T-helper 17 cell (primary cell): Measurements from ENCODE around the gene SOAT2. TPM values are rescaled to one million over a fixed set of nuclear protein-coding genes. Genes with fewer than 3 reads are reported as not detected.

ENCODE experiments used
- ATAC-seq: fragments of 150-1000 bp; cut with Tn5 transposase; 2 replicates; pipeline ENCODE4 v1.10.0; 2021; ENCODE audit warnings: mild to moderate bottlenecking, moderate library complexity
- DNase-seq, 3 donors: peaks; one replicate each; pipeline versions ENCODE4 v3.0.0 to v3.0.0-alpha.2; 2020 to 2021
- H3K9me3 ChIP-seq: one replicate; pipeline ENCODE4 v1.7.0; 2013; ENCODE audit warnings: low read length, mild to moderate bottlenecking; ENCODE audit not compliant: control insufficient read depth, poor library complexity, severe bottlenecking
- H3K27ac Mint-ChIP-seq: one replicate; pipeline ENCODE4 v1.8.0; 2022; ENCODE audit warnings: mild to moderate bottlenecking, moderate library complexity, mixed read lengths
- H3K27me3 Mint-ChIP-seq: one replicate; pipeline ENCODE4 v1.8.0; 2022; ENCODE audit warnings: mixed read lengths
- H3K36me3 Mint-ChIP-seq: one replicate; pipeline ENCODE4 v1.8.0; 2022; ENCODE audit warnings: low read depth, mixed read lengths
- H3K4me1 Mint-ChIP-seq: one replicate; pipeline ENCODE4 v1.8.0; 2022; ENCODE audit warnings: mild to moderate bottlenecking, mixed read lengths
- H3K4me3 Mint-ChIP-seq: one replicate; pipeline ENCODE4 v1.8.0; 2022; ENCODE audit warnings: mild to moderate bottlenecking, moderate library complexity, mixed read lengths
- total RNA-seq, 4 donors: library from RNA in 2 of 4; stranded (reverse) in 2 of 4; gene quantifications; one replicate each; pipeline ENCODE4 v1.2.3 and lab custom pipeline; 2022 to 2026

Gene SOAT2, protein sequence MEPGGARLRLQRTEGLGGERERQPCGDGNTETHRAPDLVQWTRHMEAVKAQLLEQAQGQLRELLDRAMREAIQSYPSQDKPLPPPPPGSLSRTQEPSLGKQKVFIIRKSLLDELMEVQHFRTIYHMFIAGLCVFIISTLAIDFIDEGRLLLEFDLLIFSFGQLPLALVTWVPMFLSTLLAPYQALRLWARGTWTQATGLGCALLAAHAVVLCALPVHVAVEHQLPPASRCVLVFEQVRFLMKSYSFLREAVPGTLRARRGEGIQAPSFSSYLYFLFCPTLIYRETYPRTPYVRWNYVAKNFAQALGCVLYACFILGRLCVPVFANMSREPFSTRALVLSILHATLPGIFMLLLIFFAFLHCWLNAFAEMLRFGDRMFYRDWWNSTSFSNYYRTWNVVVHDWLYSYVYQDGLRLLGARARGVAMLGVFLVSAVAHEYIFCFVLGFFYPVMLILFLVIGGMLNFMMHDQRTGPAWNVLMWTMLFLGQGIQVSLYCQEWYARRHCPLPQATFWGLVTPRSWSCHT
- total RNA-seq: 1 to 10 TPM in 1 of 2 donors, under 1 TPM in 1; 0.83 to 2.5 TPM
- total RNA-seq (lab: John Stamatoyannopoulos, UW): 0.46 to 3.2 reads per million in 2 donors

GRCh38 chr12:53102883-53103807, at the start of gene SOAT2:
TSS of gene SOAT2 (plus strand) at chr12:53103486. CDS start at chr12:53103578, 92 bp downstream.
- Mint-ChIP-seq H3K27me3 (no peaks in the 10 kb centered on the region), H3K36me3 (peaks cover 2% of the 10 kb centered on the region), H3K4me3 (peak within 1 kb of the TSS; percentile 64), H3K4me1 (peaks cover 33% of the 10 kb centered on the region), H3K27ac (peak within 1 kb of the TSS; percentile 92)
- ATAC-seq: peak; percentile 76
- H3K9me3 ChIP-seq: no peaks in the 10 kb centered on the region
- no peak for DNase-seq

GRCh38 chr12:53054112-53054878, 49.0 kb upstream of the SOAT2 start:
- Mint-ChIP-seq H3K36me3 (no peaks in the 10 kb centered on the region), H3K4me3 (peak overlapping the region; percentile 97), H3K27ac (peak overlapping the region; percentile 92), H3K27me3 (no peaks in the 10 kb centered on the region), H3K4me1 (peaks cover 14% of the 10 kb centered on the region)
- peak; percentile 90 to 91 (median 91) for DNase-seq
- no peaks in the 10 kb centered on the region for H3K9me3 ChIP-seq
- ATAC-seq: peak; percentile 94

- Mint-ChIP-seq H3K4me3 (no peak overlapping the region), H3K36me3 (no peaks in the 10 kb centered on the region), H3K4me1 (peaks cover 14% of the 10 kb centered on the region), H3K27me3 (no peaks in the 10 kb centered on the region), H3K27ac (no peak overlapping the region)
- H3K9me3 ChIP-seq: no peaks in the 10 kb centered on the region
- ATAC-seq (no peak), DNase-seq (no peak)
Measured at GRCh38 chr12:53055471-53056266, 47.6 kb upstream of the SOAT2 start.

DNA sequence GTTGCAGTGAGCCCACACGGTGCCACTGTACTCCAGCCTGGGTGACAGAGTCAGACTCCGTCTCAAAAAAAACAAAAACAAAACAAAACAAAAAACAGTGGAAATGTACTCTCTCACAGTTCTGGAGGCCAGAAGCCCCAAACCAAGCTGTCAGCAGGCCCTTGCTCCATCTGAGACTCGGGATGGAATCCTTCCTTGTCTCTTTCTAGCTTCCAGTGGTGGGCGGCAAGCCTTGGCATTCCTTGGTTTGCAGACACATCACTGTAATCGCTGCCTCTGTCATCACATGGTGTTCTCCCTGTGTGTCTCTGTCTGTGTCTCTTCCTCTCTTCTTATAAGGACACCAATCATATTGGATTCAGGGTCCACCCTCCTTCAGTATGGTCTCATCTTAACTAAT, 47.0 kb upstream of the SOAT2 start:
- DNase-seq (no peak), ATAC-seq (no peak)
- no peaks in the 10 kb centered on the region for H3K9me3 ChIP-seq
- H3K36me3 Mint-ChIP-seq: no peaks in the 10 kb centered on the region
- H3K4me1 Mint-ChIP-seq: peaks cover 12% of the 10 kb centered on the region
- H3K27me3 Mint-ChIP-seq: no peaks in the 10 kb centered on the region
- no peak overlapping the region for H3K27ac Mint-ChIP-seq
- H3K4me3 Mint-ChIP-seq: no peak overlapping the region

DNA sequence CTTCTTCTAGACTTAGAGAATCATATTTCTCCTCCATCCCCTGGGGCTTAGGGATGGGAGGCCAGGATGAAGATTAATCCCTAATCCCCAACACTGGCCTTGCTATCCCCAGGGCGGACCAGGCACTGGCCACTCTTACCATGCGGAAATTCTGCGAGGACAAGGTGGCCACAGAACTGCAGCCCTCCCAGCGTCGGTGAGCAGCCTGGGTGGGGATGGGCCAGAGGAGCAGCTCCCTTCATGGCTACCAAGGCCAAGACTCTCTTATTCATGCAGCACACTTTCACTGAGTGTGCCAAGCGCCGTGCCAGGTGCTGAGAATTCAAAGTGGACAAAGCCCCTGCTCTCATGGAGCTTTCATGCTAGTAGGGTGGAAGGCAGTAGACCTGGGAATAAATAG, 46.4 kb upstream of the SOAT2 start:
- no peaks in the 10 kb centered on the region for H3K9me3 ChIP-seq
- DNase-seq (no peak), ATAC-seq (no peak)
- Mint-ChIP-seq H3K27me3 (no peaks in the 10 kb centered on the region), H3K27ac (no peak overlapping the region), H3K36me3 (no peaks in the 10 kb centered on the region), H3K4me3 (no peak overlapping the region), H3K4me1 (peaks cover 12% of the 10 kb centered on the region)

- Mint-ChIP-seq H3K4me3 (no peak overlapping the region), H3K36me3 (no peaks in the 10 kb centered on the region), H3K4me1 (peaks cover 10% of the 10 kb centered on the region), H3K27ac (peak overlapping the region; percentile 74), H3K27me3 (no peaks in the 10 kb centered on the region)
- no peaks in the 10 kb centered on the region for H3K9me3 ChIP-seq
- no peak for DNase-seq
- ATAC-seq: no peak
Measured at GRCh38 chr12:53057816-53058500, 45.3 kb upstream of the SOAT2 start.

DNA sequence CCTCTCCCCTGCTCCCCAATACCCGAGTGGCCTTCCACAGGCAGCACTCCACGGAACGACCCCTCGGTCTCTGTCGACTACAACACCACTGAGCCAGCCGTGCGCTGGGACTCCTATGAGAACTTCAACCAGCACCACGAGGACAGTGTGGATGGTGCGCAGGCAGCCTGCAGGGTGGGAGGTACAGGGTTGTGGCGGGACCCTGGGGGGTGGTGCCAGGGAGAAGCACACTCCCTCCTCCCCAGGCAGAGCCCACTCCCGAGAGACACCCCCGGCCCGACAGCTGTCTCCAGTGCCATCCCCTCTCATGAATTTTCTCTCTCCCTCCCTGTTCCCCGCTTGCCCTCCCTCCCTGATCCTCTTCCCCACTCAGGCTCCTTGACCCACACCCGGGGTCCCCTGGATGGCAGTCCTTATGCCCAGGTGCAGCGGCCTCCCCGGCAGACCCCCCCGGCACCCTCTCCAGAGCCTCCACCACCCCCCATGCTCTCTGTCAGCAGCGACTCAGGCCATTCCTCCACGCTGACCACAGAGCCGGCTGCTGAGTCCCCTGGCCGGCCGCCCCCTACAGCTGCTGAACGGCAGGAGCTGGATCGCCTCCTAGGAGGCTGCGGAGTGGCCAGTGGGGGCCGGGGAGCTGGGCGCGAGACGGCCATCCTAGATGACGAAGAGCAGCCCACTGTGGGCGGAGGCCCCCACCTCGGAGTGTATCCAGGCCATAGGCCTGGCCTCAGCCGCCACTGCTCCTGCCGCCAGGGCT, 44.4 kb upstream of the SOAT2 start:
- no peak overlapping the region for H3K4me3 Mint-ChIP-seq
- H3K27ac Mint-ChIP-seq: no peak overlapping the region
- H3K36me3 Mint-ChIP-seq: no peaks in the 10 kb centered on the region
- no peak for DNase-seq
- H3K27me3 Mint-ChIP-seq: no peaks in the 10 kb centered on the region
- no peak for ATAC-seq
- H3K4me1 Mint-ChIP-seq: peaks cover 7% of the 10 kb centered on the region
- no peaks in the 10 kb centered on the region for H3K9me3 ChIP-seq

DNA sequence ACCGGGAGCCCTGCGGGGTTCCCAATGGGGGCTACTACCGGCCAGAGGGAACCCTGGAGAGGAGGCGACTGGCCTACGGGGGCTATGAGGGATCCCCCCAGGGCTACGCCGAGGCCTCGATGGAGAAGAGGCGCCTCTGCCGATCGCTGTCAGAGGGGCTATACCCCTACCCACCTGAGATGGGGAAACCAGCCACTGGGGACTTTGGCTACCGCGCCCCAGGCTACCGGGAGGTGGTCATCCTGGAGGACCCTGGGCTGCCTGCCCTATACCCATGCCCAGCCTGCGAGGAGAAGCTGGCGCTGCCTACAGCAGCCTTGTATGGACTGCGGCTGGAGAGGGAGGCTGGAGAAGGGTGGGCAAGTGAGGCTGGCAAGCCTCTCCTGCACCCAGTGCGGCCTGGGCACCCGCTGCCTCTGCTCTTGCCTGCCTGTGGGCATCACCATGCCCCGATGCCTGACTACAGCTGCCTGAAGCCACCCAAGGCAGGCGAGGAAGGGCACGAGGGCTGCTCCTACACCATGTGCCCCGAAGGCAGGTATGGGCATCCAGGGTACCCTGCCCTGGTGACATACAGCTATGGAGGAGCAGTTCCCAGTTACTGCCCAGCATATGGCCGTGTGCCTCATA, 43.7 kb upstream of the SOAT2 start:
- no peaks in the 10 kb centered on the region for H3K9me3 ChIP-seq
- ATAC-seq (no peak), DNase-seq (no peak)
- no peak overlapping the region for H3K27ac Mint-ChIP-seq
- peaks cover 2% of the 10 kb centered on the region for H3K4me1 Mint-ChIP-seq
- H3K27me3 Mint-ChIP-seq: no peaks in the 10 kb centered on the region
- H3K36me3 Mint-ChIP-seq: no peaks in the 10 kb centered on the region
- no peak overlapping the region for H3K4me3 Mint-ChIP-seq

GRCh38 chr12:53060064-53060720, 43.1 kb upstream of the SOAT2 start:
- no peak for DNase-seq
- peaks cover 2% of the 10 kb centered on the region for H3K36me3 Mint-ChIP-seq

DNA sequence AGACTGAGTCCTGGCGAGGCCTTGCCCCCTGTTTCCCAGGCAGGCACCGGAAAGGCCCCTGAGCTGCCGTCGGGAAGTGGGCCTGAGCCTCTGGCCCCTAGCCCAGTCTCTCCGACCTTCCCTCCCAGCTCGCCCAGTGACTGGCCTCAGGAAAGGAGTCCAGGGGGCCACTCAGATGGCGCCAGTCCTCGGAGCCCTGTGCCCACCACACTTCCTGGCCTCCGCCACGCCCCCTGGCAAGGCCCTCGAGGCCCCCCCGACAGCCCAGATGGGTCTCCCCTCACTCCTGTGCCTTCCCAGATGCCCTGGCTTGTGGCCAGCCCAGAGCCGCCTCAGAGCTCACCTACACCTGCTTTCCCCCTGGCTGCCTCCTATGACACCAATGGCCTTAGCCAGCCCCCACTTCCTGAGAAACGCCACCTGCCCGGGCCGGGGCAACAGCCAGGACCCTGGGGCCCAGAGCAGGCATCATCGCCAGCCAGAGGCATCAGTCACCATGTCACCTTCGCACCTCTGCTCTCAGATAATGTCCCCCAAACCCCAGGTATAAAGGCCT, 42.5 kb upstream of the SOAT2 start:
- no peak for ATAC-seq
- H3K9me3 ChIP-seq: no peaks in the 10 kb centered on the region
- Mint-ChIP-seq H3K27me3 (no peaks in the 10 kb centered on the region), H3K36me3 (peaks cover 2% of the 10 kb centered on the region), H3K27ac (no peak overlapping the region), H3K4me3 (no peak overlapping the region), H3K4me1 (peaks cover 6% of the 10 kb centered on the region)
- DNase-seq: no peak

More at GRCh38 chr12:53060064-53060720, 43.1 kb upstream of the SOAT2 start:
- Mint-ChIP-seq H3K27ac (no peak overlapping the region), H3K4me3 (no peak overlapping the region), H3K27me3 (no peaks in the 10 kb centered on the region), H3K4me1 (peaks cover 5% of the 10 kb centered on the region)
- ATAC-seq: no peak
- H3K9me3 ChIP-seq: no peaks in the 10 kb centered on the region
